ENCODE measurements around the gene KRT74.

DNA sequence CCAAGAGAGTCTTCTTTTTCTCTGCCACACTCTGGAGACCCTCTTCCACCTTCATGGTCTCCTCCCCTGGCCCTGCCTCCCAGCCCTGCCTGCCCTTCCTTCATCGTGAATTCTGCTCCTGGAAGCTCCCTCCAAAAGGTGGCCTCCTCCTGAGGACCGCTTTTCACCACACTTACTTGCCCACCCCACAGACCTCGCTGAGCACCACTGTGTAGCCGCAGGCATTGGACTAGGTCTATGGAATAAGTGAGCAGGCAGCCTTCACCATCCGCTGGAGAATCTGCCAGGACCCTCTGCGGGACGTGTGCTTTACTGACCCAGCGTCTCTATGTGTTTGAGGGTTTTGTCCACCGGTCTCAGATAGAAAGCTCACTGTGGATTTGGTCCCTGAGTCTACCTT lies 43.8 kb downstream of the KRT74 start:
- TF ChIP-seq CTCF (IDR thresholded peaks at IDR 0.05), result no peak
- TF ChIP-seq ZFX (IDR thresholded peaks at IDR 0.05; ENCODE audit: borderline replicate concordance), result no peak

All from 22Rv1 (cell line).